Esophagus muscularis mucosa (tissue), 3 donors: ENCODE data around the gene FAAP20.

ENCODE experiments used
- POLR2A ChIP-seq: fragments of 450-650 bp; IDR thresholded peaks from one replicate; pipeline ENCODE4 v1.6.1; 2017; ENCODE audit warnings: antibody characterized with exemption, moderate library complexity, mild to moderate bottlenecking, low read depth
- POLR2AphosphoS5 ChIP-seq, 2 donors: sonication (generic); formaldehyde crosslinking; IDR thresholded peaks; one replicate each; pipeline ENCODE4 v1.6.1; 2017; ENCODE audit warnings: antibody characterized with exemption in 2 of 2
- TF ChIP-seq, protein P1 (sequence below), 3 experiments: fragments of 200-600 bp in 2 of 3; fragments of 450-650 bp in 1 of 3; sonication (generic) in 2 of 3; IDR thresholded peaks; one replicate each; pipeline ENCODE4 v1.5.1; 2017 to 2019; ENCODE audit warnings: antibody characterized with exemption in 3 of 3, mild to moderate bottlenecking in 2 of 3, moderate library complexity in 1 of 3

DNA sequence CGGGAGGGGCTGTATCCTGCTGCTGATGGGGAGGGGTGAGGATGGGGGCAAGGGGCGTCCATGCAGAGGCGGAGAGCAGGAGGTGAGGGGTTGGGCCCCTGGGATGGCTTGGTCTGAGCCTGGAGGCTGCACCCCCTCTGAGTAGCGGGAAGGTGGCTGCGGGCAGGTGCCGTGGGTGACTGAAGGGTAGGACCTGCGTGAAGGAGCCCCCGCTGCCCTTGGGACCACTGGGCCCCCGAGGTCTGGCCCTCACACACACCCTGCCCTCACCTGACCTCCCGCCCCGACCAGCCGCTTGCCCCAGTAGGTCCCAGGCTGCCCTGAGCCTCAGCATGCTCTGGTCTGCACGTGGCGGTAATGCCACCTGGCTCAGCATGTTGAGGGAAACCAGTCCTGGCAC lies 20.8 kb upstream of the FAAP20 start:
- TF ChIP-seq POLR2A (no peak), POLR2AphosphoS5 (IDR thresholded peaks at IDR 0.05) (no peak)
- TF ChIP-seq, protein P1, sequence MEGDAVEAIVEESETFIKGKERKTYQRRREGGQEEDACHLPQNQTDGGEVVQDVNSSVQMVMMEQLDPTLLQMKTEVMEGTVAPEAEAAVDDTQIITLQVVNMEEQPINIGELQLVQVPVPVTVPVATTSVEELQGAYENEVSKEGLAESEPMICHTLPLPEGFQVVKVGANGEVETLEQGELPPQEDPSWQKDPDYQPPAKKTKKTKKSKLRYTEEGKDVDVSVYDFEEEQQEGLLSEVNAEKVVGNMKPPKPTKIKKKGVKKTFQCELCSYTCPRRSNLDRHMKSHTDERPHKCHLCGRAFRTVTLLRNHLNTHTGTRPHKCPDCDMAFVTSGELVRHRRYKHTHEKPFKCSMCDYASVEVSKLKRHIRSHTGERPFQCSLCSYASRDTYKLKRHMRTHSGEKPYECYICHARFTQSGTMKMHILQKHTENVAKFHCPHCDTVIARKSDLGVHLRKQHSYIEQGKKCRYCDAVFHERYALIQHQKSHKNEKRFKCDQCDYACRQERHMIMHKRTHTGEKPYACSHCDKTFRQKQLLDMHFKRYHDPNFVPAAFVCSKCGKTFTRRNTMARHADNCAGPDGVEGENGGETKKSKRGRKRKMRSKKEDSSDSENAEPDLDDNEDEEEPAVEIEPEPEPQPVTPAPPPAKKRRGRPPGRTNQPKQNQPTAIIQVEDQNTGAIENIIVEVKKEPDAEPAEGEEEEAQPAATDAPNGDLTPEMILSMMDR (IDR thresholded peaks at IDR 0.05) = no peak
